Neural progenitor cell (in vitro differentiated cells): ENCODE results near the gene DCST2.

Experiments used
- EZH2 ChIP-seq: fragments of 200-600 bp; sonication (generic); IDR thresholded peaks from 2 replicates; pipeline ENCODE4 v1.6.1; 2017; ENCODE audit warnings: antibody characterized with exemption, mild to moderate bottlenecking, moderate library complexity
- EZH2phosphoT487 ChIP-seq: fragments of 200-600 bp; sonication (generic); IDR thresholded peaks from 2 replicates; pipeline ENCODE4 v1.6.1; 2017; ENCODE audit warnings: antibody characterized with exemption
- TF ChIP-seq, protein P1 (sequence below): fragments of 200-600 bp; sonication (generic); IDR thresholded peaks from 2 replicates; pipeline ENCODE4 v1.5.1; 2017; ENCODE audit warnings: antibody characterized with exemption, mild to moderate bottlenecking

DNA sequence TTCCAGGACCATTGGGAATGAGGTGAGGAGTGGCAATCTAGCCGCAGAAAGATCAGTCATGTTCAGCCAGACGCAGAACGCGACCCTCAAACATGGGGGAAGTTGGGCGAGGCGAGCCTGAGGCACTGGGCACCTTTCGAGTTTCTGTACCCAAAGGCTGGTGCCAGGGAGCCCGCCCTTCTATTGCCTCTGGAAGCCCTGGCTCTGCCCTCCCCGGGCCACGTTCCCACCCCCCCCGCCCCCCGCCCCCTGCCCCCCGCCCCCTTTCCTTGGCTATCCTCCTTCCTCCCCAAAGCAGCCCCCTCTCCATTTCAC lies 33.2 kb downstream of the DCST2 start:
- TF ChIP-seq, protein P1, sequence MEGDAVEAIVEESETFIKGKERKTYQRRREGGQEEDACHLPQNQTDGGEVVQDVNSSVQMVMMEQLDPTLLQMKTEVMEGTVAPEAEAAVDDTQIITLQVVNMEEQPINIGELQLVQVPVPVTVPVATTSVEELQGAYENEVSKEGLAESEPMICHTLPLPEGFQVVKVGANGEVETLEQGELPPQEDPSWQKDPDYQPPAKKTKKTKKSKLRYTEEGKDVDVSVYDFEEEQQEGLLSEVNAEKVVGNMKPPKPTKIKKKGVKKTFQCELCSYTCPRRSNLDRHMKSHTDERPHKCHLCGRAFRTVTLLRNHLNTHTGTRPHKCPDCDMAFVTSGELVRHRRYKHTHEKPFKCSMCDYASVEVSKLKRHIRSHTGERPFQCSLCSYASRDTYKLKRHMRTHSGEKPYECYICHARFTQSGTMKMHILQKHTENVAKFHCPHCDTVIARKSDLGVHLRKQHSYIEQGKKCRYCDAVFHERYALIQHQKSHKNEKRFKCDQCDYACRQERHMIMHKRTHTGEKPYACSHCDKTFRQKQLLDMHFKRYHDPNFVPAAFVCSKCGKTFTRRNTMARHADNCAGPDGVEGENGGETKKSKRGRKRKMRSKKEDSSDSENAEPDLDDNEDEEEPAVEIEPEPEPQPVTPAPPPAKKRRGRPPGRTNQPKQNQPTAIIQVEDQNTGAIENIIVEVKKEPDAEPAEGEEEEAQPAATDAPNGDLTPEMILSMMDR = no peak
- TF ChIP-seq EZH2 (no peak), EZH2phosphoT487 (no peak)
